ENCODE data around the gene CHRNB1.

Gene CHRNB1

GRCh38 chr17:7432296-7432695 is 12.6 kb upstream of the CHRNB1 start:
- H3K27ac ChIP-seq, result no peak overlapping the region
- no peak for TF ChIP-seq CTCF (conservative IDR thresholded peaks at IDR 0.05)

- H3K27ac ChIP-seq, result peak overlapping the region; percentile 67
- no peak; the same call in 1 of the 2 replicates for TF ChIP-seq CTCF (conservative IDR thresholded peaks at IDR 0.05)
These were observed 8.9 kb upstream of the CHRNB1 start for GRCh38 chr17:7435676-7436555.

- H3K27ac ChIP-seq, result peak overlapping the region; percentile 67
These were observed 8.1 kb upstream of the CHRNB1 start for GRCh38 chr17:7436556-7437368.

GRCh38 chr17:7437369-7437863 is 7.4 kb upstream of the CHRNB1 start:
- peak overlapping the region; percentile 67 for H3K27ac ChIP-seq
- peak; percentile 37; the same call in 1 of the 2 replicates for TF ChIP-seq CTCF (conservative IDR thresholded peaks at IDR 0.05)

More at GRCh38 chr17:7436556-7437368, 8.1 kb upstream of the CHRNB1 start:
- TF ChIP-seq CTCF (conservative IDR thresholded peaks at IDR 0.05), result peak; percentile 87

- TF ChIP-seq CTCF (conservative IDR thresholded peaks at IDR 0.05), result no peak
- H3K27ac ChIP-seq, result no peak overlapping the region
These were observed 6.8 kb upstream of the CHRNB1 start for GRCh38 chr17:7437950-7438614.

GRCh38 chr17:7438656-7439460 is 6.0 kb upstream of the CHRNB1 start:
- H3K27ac ChIP-seq, result no peak overlapping the region

More at GRCh38 chr17:7438656-7439460, 6.0 kb upstream of the CHRNB1 start:
- no peak for TF ChIP-seq CTCF (conservative IDR thresholded peaks at IDR 0.05)
